GM23338 (cell line): ENCODE data around the gene PPP1CA. TPM values are rescaled to one million over a fixed set of nuclear protein-coding genes. Genes with fewer than 3 reads are reported as not detected.

Source experiments
- ATAC-seq: fragments of 200-7000 bp; cut with Tn5 transposase; 3 replicates; pipeline ENCODE4 v1.9.1; 2020
- DNase-seq: peaks from one replicate; pipeline ENCODE4 v3.0.0-alpha.2; 2015; ENCODE audit warnings: low spot score
- H2AFZ ChIP-seq: fragments of 200-600 bp; sonication (generic); 2 replicates; pipeline ENCODE4 v1.8.0; 2016; ENCODE audit warnings: antibody characterized with exemption, mild to moderate bottlenecking, moderate library complexity
- H3F3A ChIP-seq: fragments of 200-600 bp; sonication (generic); replicated peaks from 2 replicates; pipeline ENCODE4 v1.8.0; 2017; ENCODE audit warnings: antibody characterized with exemption, mixed run types, low read depth
- H3K27ac ChIP-seq: fragments of 200-600 bp; sonication (generic); 2 replicates; pipeline ENCODE4 v1.6.1; 2016; ENCODE audit warnings: low read depth
- H3K27me3 ChIP-seq: fragments of 200-600 bp; sonication (generic); 2 replicates; pipeline ENCODE4 v1.8.0; 2016; ENCODE audit warnings: mild to moderate bottlenecking, mixed run types, moderate library complexity; ENCODE audit not compliant: insufficient read depth
- H3K36me3 ChIP-seq: fragments of 200-600 bp; sonication (generic); 2 replicates; pipeline ENCODE4 v1.8.0; 2016; ENCODE audit warnings: mild to moderate bottlenecking; ENCODE audit not compliant: insufficient read depth
- H3K4me1 ChIP-seq: fragments of 200-600 bp; sonication (generic); 2 replicates; pipeline ENCODE4 v1.8.0; 2016; ENCODE audit warnings: mild to moderate bottlenecking, moderate library complexity; ENCODE audit not compliant: insufficient read depth
- H3K4me2 ChIP-seq: fragments of 200-600 bp; sonication (generic); 2 replicates; pipeline ENCODE4 v1.7.1; 2017; ENCODE audit warnings: mixed run types
- H3K4me3 ChIP-seq: fragments of 200-600 bp; sonication (generic); 2 replicates; pipeline ENCODE4 v1.6.1; 2016; ENCODE audit warnings: mixed run types
- H3K79me2 ChIP-seq: fragments of 200-600 bp; sonication (generic); replicated peaks from 2 replicates; pipeline ENCODE4 v1.8.0; 2017; ENCODE audit warnings: mild to moderate bottlenecking; ENCODE audit not compliant: insufficient read depth
- H3K9me2 ChIP-seq: fragments of 200-600 bp; sonication (generic); 2 replicates; pipeline ENCODE4 v1.8.0; 2017; ENCODE audit not compliant: insufficient read depth
- H4K20me1 ChIP-seq: fragments of 200-600 bp; sonication (generic); replicated peaks from 2 replicates; pipeline ENCODE4 v1.8.0; 2017; ENCODE audit warnings: mild to moderate bottlenecking; ENCODE audit not compliant: insufficient read depth
- H3K27ac Mint-ChIP-seq: 2 replicates; pipeline ENCODE4 v1.8.0; 2020; ENCODE audit warnings: inconsistent platforms, mild to moderate bottlenecking, moderate library complexity, mixed read lengths
- H3K27me3 Mint-ChIP-seq: 3 replicates; pipeline ENCODE4 v1.8.0; 2022; ENCODE audit warnings: low read depth, mild to moderate bottlenecking, moderate library complexity, mixed read lengths, inconsistent platforms; ENCODE audit not compliant: insufficient read depth, poor library complexity
- H3K36me3 Mint-ChIP-seq: 3 replicates; pipeline ENCODE4 v1.8.0; 2021; ENCODE audit warnings: low read depth, mild to moderate bottlenecking, inconsistent platforms, moderate library complexity, mixed read lengths
- H3K4me1 Mint-ChIP-seq: 3 replicates; pipeline ENCODE4 v1.8.0; 2020; ENCODE audit warnings: mild to moderate bottlenecking, inconsistent platforms, mixed read lengths
- H3K4me3 Mint-ChIP-seq: 3 replicates; pipeline ENCODE4 v1.8.0; 2021; ENCODE audit warnings: moderate library complexity, mild to moderate bottlenecking, inconsistent platforms, mixed read lengths
- H3K9me3 Mint-ChIP-seq: 3 replicates; pipeline ENCODE4 v1.8.0; 2020; ENCODE audit warnings: moderate library complexity, mild to moderate bottlenecking, inconsistent platforms, mixed read lengths
- CREB1 ChIP-seq: fragments of 250-450 bp; sonication (Bioruptor Pico); IDR thresholded peaks from 2 replicates; pipeline ENCODE4 v1.5.0; 2020; ENCODE audit warnings: low read depth, mild to moderate bottlenecking, moderate library complexity
- JUNB ChIP-seq: IDR thresholded peaks from one replicate; pipeline ENCODE4 v1.6.1; 2016; ENCODE audit warnings: antibody characterized with exemption; ENCODE audit not compliant: unreplicated experiment
- NANOG ChIP-seq: IDR thresholded peaks from 2 replicates; pipeline ENCODE4 v1.6.1; 2016; ENCODE audit warnings: antibody characterized with exemption, borderline replicate concordance
- STAT1 ChIP-seq: IDR thresholded peaks from one replicate; pipeline ENCODE4 v1.6.1; 2016; ENCODE audit warnings: antibody characterized with exemption; ENCODE audit not compliant: unreplicated experiment
- ZNF114 ChIP-seq: fragments of 250-450 bp; sonication (Bioruptor Pico); IDR thresholded peaks from 2 replicates; pipeline ENCODE4 v1.5.0; 2020; ENCODE audit warnings: mild to moderate bottlenecking, moderate library complexity
- ZNF462 ChIP-seq: fragments of 250-450 bp; sonication (Bioruptor Pico); IDR thresholded peaks from 2 replicates; pipeline ENCODE4 v1.5.0; 2020; ENCODE audit warnings: mild to moderate bottlenecking, moderate library complexity
- polyA plus RNA-seq: library from polyadenylated mRNA; unstranded; fragments of >200 nt; fragmentation: Nextera tagmentation; extraction: Ambion mirVana; gene quantifications from 2 replicates; pipeline ENCODE4 v1.2.1, GENCODE V29; 2016
- total RNA-seq: library from RNA; depleted of rRNA; stranded (reverse); fragments of >200 nt; shearing (Covaris generic); gene quantifications from 2 replicates; pipeline ENCODE4 v1.2.3, GENCODE V29; 2014
- TF ChIP-seq, protein P1 (sequence below), 2 experiments: fragments of 200-600 bp in 1 of 2; sonication (generic) in 1 of 2; conservative IDR thresholded peaks; 2 replicates each; pipeline versions ENCODE4 v1.5.1 to v1.6.1; 2016 to 2017; ENCODE audit warnings: antibody characterized with exemption in 2 of 2, low read depth in 2 of 2, mild to moderate bottlenecking in 2 of 2, moderate library complexity in 1 of 2

PPP1CA gene
- total and polyA plus RNA-seq, 2 experiments from 2014 or later: 217 to 237 TPM

DNA sequence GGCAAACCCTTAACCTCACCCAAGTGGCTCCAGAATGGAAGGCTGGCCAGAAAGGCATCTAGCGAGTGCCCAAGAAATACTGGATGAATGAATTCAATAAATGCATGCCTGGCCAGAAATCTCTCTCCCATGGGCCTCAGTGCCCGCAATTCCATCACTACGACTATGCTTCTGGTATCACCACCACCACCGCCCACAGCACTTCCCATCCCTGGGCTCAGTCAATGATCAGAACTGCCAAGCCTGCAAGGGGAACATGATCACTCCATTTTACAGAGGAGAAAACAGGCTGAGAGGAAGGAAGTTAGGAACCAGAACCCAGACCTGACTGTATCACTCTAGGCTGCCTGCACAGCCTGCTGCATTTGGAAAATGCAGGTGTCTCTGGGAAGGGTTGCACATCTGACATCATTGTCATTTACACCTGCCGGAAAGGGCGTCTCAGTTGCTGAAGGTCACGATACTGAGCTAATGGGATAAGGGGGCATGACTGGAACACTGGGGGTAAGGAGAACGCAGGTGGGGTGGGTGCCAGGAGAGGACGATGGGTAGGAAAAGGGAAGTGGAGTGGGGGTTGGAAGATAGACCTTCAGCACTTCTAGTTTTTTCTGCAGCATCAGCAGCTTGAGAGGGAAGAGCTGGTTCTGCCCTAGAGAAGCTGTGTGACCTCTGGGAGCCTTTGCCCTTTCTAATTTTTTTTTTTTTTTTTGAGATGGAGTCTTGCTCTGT, 47.6 kb upstream of the PPP1CA start (continued):
- TF ChIP-seq ZNF462 (no peak), CREB1 (CRISPR knock-in tag) (no peak), JUNB (no peak), STAT1 (no peak), ZNF114 (CRISPR knock-in tag) (no peak)
- TF ChIP-seq, protein P1, sequence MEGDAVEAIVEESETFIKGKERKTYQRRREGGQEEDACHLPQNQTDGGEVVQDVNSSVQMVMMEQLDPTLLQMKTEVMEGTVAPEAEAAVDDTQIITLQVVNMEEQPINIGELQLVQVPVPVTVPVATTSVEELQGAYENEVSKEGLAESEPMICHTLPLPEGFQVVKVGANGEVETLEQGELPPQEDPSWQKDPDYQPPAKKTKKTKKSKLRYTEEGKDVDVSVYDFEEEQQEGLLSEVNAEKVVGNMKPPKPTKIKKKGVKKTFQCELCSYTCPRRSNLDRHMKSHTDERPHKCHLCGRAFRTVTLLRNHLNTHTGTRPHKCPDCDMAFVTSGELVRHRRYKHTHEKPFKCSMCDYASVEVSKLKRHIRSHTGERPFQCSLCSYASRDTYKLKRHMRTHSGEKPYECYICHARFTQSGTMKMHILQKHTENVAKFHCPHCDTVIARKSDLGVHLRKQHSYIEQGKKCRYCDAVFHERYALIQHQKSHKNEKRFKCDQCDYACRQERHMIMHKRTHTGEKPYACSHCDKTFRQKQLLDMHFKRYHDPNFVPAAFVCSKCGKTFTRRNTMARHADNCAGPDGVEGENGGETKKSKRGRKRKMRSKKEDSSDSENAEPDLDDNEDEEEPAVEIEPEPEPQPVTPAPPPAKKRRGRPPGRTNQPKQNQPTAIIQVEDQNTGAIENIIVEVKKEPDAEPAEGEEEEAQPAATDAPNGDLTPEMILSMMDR (conservative IDR thresholded peaks at IDR 0.05; ENCODE audit: low read depth in 2 of 2): no peak

DNA sequence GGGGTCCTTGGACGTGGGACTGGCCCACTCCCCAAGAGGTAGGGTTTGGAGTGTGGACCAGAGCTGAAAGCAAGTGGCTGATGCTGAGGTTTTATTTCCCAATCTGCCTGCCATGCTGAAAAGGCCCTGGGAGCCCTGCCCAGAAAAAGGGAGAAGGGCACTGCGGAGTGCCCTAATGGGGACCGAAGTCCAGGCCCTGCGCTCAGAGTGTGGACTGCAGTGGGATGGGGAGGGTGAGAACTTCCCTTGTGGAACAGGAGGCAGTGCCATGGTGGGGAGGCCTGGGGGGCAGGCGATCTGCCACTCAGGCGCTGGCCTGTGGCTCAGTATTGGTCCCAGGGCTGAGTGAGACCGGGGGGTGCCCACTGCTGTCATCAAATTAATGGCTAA, 46.6 kb upstream of the PPP1CA start:
- Mint-ChIP-seq H3K27ac (no peak overlapping the region), H3K4me1 (no peaks in the 10 kb centered on the region), H3K4me3 (no peak overlapping the region), H3K27me3 (peaks cover 24% of the 10 kb centered on the region), H3K9me3 (no peaks in the 10 kb centered on the region), H3K36me3 (no peaks in the 10 kb centered on the region)
- Histone ChIP-seq H2AFZ (no peak overlapping the region), H3K4me1 (0 out of 2 replicates have a peak, but pooled peaks cover 3% of the 10 kb centered on the region), H3K4me2 (no peak overlapping the region), H3K79me2 (no peaks in the 10 kb centered on the region), H3K9me2 (no peaks in the 10 kb centered on the region), H3K27ac (no peak overlapping the region), H3K36me3 (no peaks in the 10 kb centered on the region), H3K4me3 (no peak overlapping the region), H4K20me1 (no peaks in the 10 kb centered on the region), H3F3A (no peaks in the 10 kb centered on the region), H3K27me3 (no peaks in the 10 kb centered on the region)
- TF ChIP-seq STAT1 (no peak), ZNF462 (no peak), NANOG (no peak)
- ATAC-seq (no peak), DNase-seq (no peak)
